ENCODE measurements around the gene CCSER1.

- TF ChIP-seq CTCF (IDR thresholded peaks at IDR 0.05; ENCODE audit: borderline replicate concordance, extremely low read depth, low read length, poor library complexity, severe bottlenecking): no peak
- TF ChIP-seq EZH2 (IDR thresholded peaks at IDR 0.05; ENCODE audit: borderline replicate concordance, low read depth, low read length, severe bottlenecking): no peak
Observed at GRCh38 chr4:91325495-91325894, 1198.3 kb downstream of the CCSER1 start.
